Neural cell (in vitro differentiated cells): ENCODE measurements around the gene EPHA8. TPM values are rescaled to one million over a fixed set of nuclear protein-coding genes. Genes with fewer than 3 reads are reported as not detected.
A peak's percentile ranks its signal among the peaks of the same experiment; 100 is the strongest.

ENCODE experiments used
- H2AFZ ChIP-seq: fragments of 200-600, 300-800 bp; sonication (generic), shearing (Covaris generic); 2 replicates; pipeline ENCODE4 v1.6.0; 2014; ENCODE audit warnings: low read depth, mild to moderate bottlenecking, antibody characterized with exemption, low read length, moderate library complexity
- H3F3A ChIP-seq: fragments of 200-600 bp; shearing (Covaris generic); 2 replicates; pipeline ENCODE4 v1.6.1; 2016; ENCODE audit warnings: mild to moderate bottlenecking, moderate library complexity, mixed read lengths, antibody characterized with exemption, low read length; ENCODE audit not compliant: insufficient read depth, poor library complexity, severe bottlenecking
- H3K27ac ChIP-seq: fragments of 200-600, 300-800 bp; sonication (generic), shearing (Covaris generic); 2 replicates; pipeline ENCODE4 v1.5.1; 2014; ENCODE audit warnings: mild to moderate bottlenecking, low read length, moderate library complexity
- H3K27me3 ChIP-seq: fragments of 300-800, 200-600 bp; sonication (generic), shearing (Covaris generic); 2 replicates; pipeline ENCODE4 v1.6.0; 2014; ENCODE audit warnings: mild to moderate bottlenecking, low read depth, low read length, moderate library complexity; ENCODE audit not compliant: insufficient read depth
- H3K36me3 ChIP-seq: fragments of 300-800, 200-600 bp; sonication (generic), shearing (Covaris generic); 2 replicates; pipeline ENCODE4 v1.5.1; 2014; ENCODE audit warnings: mild to moderate bottlenecking, antibody characterized with exemption, low read length, moderate library complexity; ENCODE audit not compliant: insufficient read depth
- H3K4me2 ChIP-seq: fragments of 300-800, 200-600 bp; sonication (generic), shearing (Covaris generic); 2 replicates; pipeline ENCODE4 v1.6.0; 2014; ENCODE audit warnings: mild to moderate bottlenecking, low read length
- H3K4me3 ChIP-seq: fragments of 300-800, 200-600 bp; sonication (generic), shearing (Covaris generic); 2 replicates; pipeline ENCODE4 v1.5.1; 2014; ENCODE audit warnings: mild to moderate bottlenecking, low read length, moderate library complexity
- H3K79me2 ChIP-seq: fragments of 200-600 bp; shearing (Covaris generic); replicated peaks from 2 replicates; pipeline ENCODE4 v1.6.0; 2014; ENCODE audit warnings: mild to moderate bottlenecking, low read length, moderate library complexity; ENCODE audit not compliant: insufficient read depth
- H3K9ac ChIP-seq: fragments of 300-800, 200-600 bp; sonication (generic), shearing (Covaris generic); 2 replicates; pipeline ENCODE4 v1.6.1; 2016; ENCODE audit warnings: mild to moderate bottlenecking, low read length, mixed read lengths
- H3K9me2 ChIP-seq: fragments of 200-600 bp; shearing (Covaris generic); 2 replicates; pipeline ENCODE4 v1.6.1; 2016; ENCODE audit warnings: mild to moderate bottlenecking, low read length, mixed read lengths; ENCODE audit not compliant: insufficient read depth
- H3K9me3 ChIP-seq: fragments of 200-600, 300-800 bp; sonication (generic), shearing (Covaris generic); 2 replicates; pipeline ENCODE4 v1.6.1; 2016; ENCODE audit warnings: mild to moderate bottlenecking, mixed run types, low read length, moderate library complexity, mixed read lengths
- H4K20me1 ChIP-seq: fragments of 200-600 bp; shearing (Covaris generic); 2 replicates; pipeline ENCODE4 v1.6.1; 2016; ENCODE audit warnings: mild to moderate bottlenecking, mixed run types; ENCODE audit not compliant: insufficient read depth
- EP300 ChIP-seq: fragments of 450-650 bp; conservative IDR thresholded peaks from 2 replicates; pipeline ENCODE4 v1.6.1; 2014; ENCODE audit warnings: antibody characterized with exemption, mild to moderate bottlenecking, moderate library complexity; ENCODE audit not compliant: poor library complexity, severe bottlenecking
- EZH2 ChIP-seq: fragments of 200-600, 300-800 bp; shearing (Covaris generic), sonication (generic); IDR thresholded peaks from 2 replicates; pipeline ENCODE4 v1.6.1; 2014; ENCODE audit warnings: antibody characterized with exemption, low read length, borderline replicate concordance, mild to moderate bottlenecking; ENCODE audit not compliant: insufficient read depth, poor library complexity, severe bottlenecking
- MXI1 ChIP-seq: fragments of 450-650 bp; conservative IDR thresholded peaks from 2 replicates; pipeline ENCODE4 v1.6.1; 2014; ENCODE audit warnings: antibody characterized with exemption, mild to moderate bottlenecking; ENCODE audit not compliant: poor library complexity, severe bottlenecking
- POLR2AphosphoS5 ChIP-seq: IDR thresholded peaks from 2 replicates; pipeline ENCODE4 v1.6.1; 2012
- RAD21 ChIP-seq: fragments of 450-650 bp; conservative IDR thresholded peaks from 2 replicates; pipeline ENCODE4 v1.6.1; 2014; ENCODE audit warnings: antibody characterized with exemption, mild to moderate bottlenecking, moderate library complexity
- SMC3 ChIP-seq: fragments of 450-650 bp; conservative IDR thresholded peaks from 2 replicates; pipeline ENCODE4 v1.6.1; 2014; ENCODE audit warnings: antibody characterized with exemption, mild to moderate bottlenecking, moderate library complexity; ENCODE audit not compliant: poor library complexity
- TAF1 ChIP-seq: IDR thresholded peaks from 2 replicates; pipeline ENCODE4 v1.6.1; 2012; ENCODE audit warnings: low read depth
- polyA minus RNA-seq: library from RNA; depleted of rRNA, polyadenylated mRNA; stranded (reverse); fragments of >200 nt; gene quantifications from 2 replicates; pipeline ENCODE4 v1.2.3, GENCODE V29; 2014
- polyA plus RNA-seq: library from polyadenylated mRNA; depleted of rRNA; stranded (reverse); fragments of >200 nt; gene quantifications from 2 replicates; pipeline ENCODE4 v1.2.3, GENCODE V29; 2014
- TF ChIP-seq, protein P1 (sequence below): IDR thresholded peaks from 2 replicates; pipeline ENCODE4 v1.6.1; 2012; ENCODE audit warnings: borderline replicate concordance
- TF ChIP-seq, protein P2 (sequence below): fragments of 450-650 bp; IDR thresholded peaks from 2 replicates; pipeline ENCODE4 v1.5.1; 2014; ENCODE audit warnings: antibody characterized with exemption, mild to moderate bottlenecking, moderate library complexity; ENCODE audit not compliant: poor library complexity, severe bottlenecking

EPHA8 gene
- polyA plus RNA-seq (3.9 and 4.7 TPM in 2 replicates), polyA minus RNA-seq (3.9 and 4.6 TPM in 2 replicates)

GRCh38 chr1:22562584-22563583, at the start of gene EPHA8:
EPHA8 (plus strand) TSS chr1:22563489; CDS start chr1:22563636, 147 bp downstream.
- Histone ChIP-seq H3K36me3 (no peaks in the 10 kb centered on the region), H3K27me3 (peaks cover 53% of the 10 kb centered on the region), H3K9ac (peak within 1 kb of the TSS; percentile 36), H3F3A (no peaks in the 10 kb centered on the region), H3K4me2 (peak within 1 kb of the TSS; percentile 51), H4K20me1 (no peaks in the 10 kb centered on the region), H3K27ac (no peak within 1 kb of the TSS), H3K4me3 (peak within 1 kb of the TSS; percentile 67), H3K9me3 (no peaks in the 10 kb centered on the region), H3K79me2 (no peaks in the 10 kb centered on the region), H3K9me2 (no peaks in the 10 kb centered on the region), H2AFZ (no peak within 1 kb of the TSS)
- no peak for TF ChIP-seq TAF1
- TF ChIP-seq, protein P1, sequence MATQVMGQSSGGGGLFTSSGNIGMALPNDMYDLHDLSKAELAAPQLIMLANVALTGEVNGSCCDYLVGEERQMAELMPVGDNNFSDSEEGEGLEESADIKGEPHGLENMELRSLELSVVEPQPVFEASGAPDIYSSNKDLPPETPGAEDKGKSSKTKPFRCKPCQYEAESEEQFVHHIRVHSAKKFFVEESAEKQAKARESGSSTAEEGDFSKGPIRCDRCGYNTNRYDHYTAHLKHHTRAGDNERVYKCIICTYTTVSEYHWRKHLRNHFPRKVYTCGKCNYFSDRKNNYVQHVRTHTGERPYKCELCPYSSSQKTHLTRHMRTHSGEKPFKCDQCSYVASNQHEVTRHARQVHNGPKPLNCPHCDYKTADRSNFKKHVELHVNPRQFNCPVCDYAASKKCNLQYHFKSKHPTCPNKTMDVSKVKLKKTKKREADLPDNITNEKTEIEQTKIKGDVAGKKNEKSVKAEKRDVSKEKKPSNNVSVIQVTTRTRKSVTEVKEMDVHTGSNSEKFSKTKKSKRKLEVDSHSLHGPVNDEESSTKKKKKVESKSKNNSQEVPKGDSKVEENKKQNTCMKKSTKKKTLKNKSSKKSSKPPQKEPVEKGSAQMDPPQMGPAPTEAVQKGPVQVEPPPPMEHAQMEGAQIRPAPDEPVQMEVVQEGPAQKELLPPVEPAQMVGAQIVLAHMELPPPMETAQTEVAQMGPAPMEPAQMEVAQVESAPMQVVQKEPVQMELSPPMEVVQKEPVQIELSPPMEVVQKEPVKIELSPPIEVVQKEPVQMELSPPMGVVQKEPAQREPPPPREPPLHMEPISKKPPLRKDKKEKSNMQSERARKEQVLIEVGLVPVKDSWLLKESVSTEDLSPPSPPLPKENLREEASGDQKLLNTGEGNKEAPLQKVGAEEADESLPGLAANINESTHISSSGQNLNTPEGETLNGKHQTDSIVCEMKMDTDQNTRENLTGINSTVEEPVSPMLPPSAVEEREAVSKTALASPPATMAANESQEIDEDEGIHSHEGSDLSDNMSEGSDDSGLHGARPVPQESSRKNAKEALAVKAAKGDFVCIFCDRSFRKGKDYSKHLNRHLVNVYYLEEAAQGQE, result no peak
- peak; percentile 7 for TF ChIP-seq POLR2AphosphoS5
- peak; percentile 61 for TF ChIP-seq MXI1

DNA sequence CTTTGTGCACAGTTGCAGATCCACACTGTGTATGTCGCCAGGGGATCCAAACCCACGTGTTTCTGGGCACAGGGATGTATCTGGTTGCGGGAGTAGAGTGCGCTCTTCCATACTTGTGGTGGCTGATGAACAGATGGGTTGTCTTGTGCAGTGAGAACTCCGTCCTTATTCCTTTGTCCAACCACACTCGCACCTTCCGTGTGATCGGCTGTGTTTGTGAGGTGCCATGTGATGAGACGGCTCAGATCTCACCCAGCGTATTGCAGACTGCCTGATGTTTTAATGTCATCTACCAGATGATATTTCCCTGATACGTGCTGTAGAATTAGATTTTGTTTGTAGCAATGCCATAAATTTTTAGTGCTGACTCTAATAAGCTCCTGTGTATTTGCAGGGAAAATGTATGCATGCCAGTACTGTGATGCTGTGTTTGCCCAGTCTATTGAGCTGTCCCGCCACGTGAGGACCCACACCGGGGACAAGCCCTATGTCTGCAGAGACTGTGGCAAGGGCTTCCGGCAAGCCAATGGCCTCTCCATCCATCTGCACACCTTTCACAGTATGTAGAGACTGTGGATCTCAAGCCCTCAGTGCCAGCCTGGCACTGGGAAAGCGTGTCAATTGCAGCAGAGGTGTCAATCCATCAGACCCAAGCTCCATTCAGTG, 46.2 kb upstream of the EPHA8 start:
- H2AFZ ChIP-seq, result no peak overlapping the region
- H3K27me3 ChIP-seq, result no peaks in the 10 kb centered on the region
- TF ChIP-seq SMC3 (no peak), EZH2 (no peak), EP300 (no peak), RAD21 (no peak), TAF1 (no peak)
- TF ChIP-seq, protein P2, sequence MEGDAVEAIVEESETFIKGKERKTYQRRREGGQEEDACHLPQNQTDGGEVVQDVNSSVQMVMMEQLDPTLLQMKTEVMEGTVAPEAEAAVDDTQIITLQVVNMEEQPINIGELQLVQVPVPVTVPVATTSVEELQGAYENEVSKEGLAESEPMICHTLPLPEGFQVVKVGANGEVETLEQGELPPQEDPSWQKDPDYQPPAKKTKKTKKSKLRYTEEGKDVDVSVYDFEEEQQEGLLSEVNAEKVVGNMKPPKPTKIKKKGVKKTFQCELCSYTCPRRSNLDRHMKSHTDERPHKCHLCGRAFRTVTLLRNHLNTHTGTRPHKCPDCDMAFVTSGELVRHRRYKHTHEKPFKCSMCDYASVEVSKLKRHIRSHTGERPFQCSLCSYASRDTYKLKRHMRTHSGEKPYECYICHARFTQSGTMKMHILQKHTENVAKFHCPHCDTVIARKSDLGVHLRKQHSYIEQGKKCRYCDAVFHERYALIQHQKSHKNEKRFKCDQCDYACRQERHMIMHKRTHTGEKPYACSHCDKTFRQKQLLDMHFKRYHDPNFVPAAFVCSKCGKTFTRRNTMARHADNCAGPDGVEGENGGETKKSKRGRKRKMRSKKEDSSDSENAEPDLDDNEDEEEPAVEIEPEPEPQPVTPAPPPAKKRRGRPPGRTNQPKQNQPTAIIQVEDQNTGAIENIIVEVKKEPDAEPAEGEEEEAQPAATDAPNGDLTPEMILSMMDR, result no peak
- no peaks in the 10 kb centered on the region for H3K9me2 ChIP-seq
- H3F3A ChIP-seq, result no peaks in the 10 kb centered on the region
- no peak overlapping the region for H3K4me3 ChIP-seq
- no peaks in the 10 kb centered on the region for H3K79me2 ChIP-seq
- no peaks in the 10 kb centered on the region for H3K9me3 ChIP-seq
- H3K4me2 ChIP-seq, result no peak overlapping the region
- no peaks in the 10 kb centered on the region for H4K20me1 ChIP-seq
- H3K36me3 ChIP-seq, result peaks cover 7% of the 10 kb centered on the region
- H3K27ac ChIP-seq, result peak overlapping the region; percentile 63
- no peak overlapping the region for H3K9ac ChIP-seq
